Endothelial cell of umbilical vein (primary cell): Measurements from ENCODE around the gene RPL37A.

Source experiments
- EZH2 ChIP-seq: IDR thresholded peaks from 2 replicates; pipeline ENCODE4 v1.6.1; 2012; ENCODE audit warnings: borderline replicate concordance, low read depth, mild to moderate bottlenecking, moderate library complexity, low read length, inconsistent platforms; ENCODE audit not compliant: severe bottlenecking
- JUN ChIP-seq: IDR thresholded peaks from 2 replicates; pipeline ENCODE4 v1.6.1; 2011; ENCODE audit warnings: borderline replicate concordance, low read depth; ENCODE audit not compliant: insufficient read length, insufficient read depth
- MYC ChIP-seq: IDR thresholded peaks from one replicate; pipeline ENCODE4 v1.6.1; 2011; ENCODE audit warnings: mild to moderate bottlenecking, low read depth, low read length
- POLR2A ChIP-seq: IDR thresholded peaks from 2 replicates; pipeline ENCODE4 v1.6.1; 2012; ENCODE audit warnings: low read depth, mild to moderate bottlenecking, control low read depth, low read length
- POLR2AphosphoS5 ChIP-seq: IDR thresholded peaks from 2 replicates; pipeline ENCODE4 v1.6.1; 2012; ENCODE audit warnings: low read depth, mild to moderate bottlenecking, control low read depth, low read length, moderate library complexity; ENCODE audit not compliant: insufficient read depth
- TF ChIP-seq, protein P1 (sequence below), 2 donors: IDR thresholded peaks; 1 replicate in 1 of 2; 2 replicates in 1 of 2; pipeline ENCODE4 v1.5.1; 2011; ENCODE audit warnings: low read length in 2 of 2, mild to moderate bottlenecking in 2 of 2, moderate library complexity in 2 of 2, control low read depth in 1 of 2, inconsistent platforms in 1 of 2, low read depth in 1 of 2; ENCODE audit not compliant: insufficient read depth in 1 of 2; ENCODE audit errors: extremely low read depth in 1 of 2

DNA sequence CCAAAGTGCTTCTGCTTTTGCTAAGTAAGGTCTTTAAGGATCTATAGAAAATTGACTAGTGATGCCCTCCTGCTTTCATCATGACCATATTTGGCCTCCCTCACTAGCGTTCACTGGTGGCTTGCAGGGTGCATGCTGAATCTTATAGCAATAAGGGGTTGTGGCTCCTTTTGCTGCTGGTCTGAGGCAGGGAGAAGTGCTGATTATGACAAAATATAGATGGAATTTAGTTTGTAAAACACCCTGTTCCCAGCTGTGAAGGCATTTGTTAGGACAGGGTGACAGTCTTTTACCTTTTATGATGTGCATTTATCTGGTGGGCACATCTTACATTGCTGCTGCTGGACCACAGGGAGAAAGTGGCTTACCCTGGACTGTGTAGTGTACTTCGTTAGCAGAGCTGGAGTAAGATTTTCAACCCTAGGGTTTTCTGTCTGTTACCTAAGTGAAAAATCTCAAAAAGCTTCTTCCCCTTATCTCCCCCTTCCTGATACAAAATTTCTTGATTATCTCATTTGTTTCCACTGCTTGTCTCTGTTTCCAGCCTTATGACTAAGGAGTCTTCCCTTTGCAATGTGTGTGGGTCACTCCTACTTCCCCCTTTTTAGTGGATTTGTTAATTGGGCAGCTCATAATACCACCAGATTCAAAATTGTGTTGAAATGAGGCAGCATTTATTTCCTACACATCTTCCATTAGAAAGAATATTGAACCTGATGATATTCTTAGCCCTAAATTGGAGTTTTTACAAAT is 21.2 kb upstream of the RPL37A start:
- TF ChIP-seq EZH2, result no peak
- TF ChIP-seq, protein P1, sequence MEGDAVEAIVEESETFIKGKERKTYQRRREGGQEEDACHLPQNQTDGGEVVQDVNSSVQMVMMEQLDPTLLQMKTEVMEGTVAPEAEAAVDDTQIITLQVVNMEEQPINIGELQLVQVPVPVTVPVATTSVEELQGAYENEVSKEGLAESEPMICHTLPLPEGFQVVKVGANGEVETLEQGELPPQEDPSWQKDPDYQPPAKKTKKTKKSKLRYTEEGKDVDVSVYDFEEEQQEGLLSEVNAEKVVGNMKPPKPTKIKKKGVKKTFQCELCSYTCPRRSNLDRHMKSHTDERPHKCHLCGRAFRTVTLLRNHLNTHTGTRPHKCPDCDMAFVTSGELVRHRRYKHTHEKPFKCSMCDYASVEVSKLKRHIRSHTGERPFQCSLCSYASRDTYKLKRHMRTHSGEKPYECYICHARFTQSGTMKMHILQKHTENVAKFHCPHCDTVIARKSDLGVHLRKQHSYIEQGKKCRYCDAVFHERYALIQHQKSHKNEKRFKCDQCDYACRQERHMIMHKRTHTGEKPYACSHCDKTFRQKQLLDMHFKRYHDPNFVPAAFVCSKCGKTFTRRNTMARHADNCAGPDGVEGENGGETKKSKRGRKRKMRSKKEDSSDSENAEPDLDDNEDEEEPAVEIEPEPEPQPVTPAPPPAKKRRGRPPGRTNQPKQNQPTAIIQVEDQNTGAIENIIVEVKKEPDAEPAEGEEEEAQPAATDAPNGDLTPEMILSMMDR (IDR thresholded peaks at IDR 0.05; ENCODE audit: extremely low read depth in 1 of 2, insufficient read depth in 1 of 2, low read depth in 1 of 2, low read length in 2 of 2), result no peak
- TF ChIP-seq POLR2AphosphoS5, result no peak
- TF ChIP-seq POLR2A, result no peak
- TF ChIP-seq JUN, result no peak
- TF ChIP-seq MYC, result no peak
